ENCODE results near the gene TTYH2.

Gene TTYH2

GRCh38 chr17:74235911-74236371, 22.6 kb downstream of the TTYH2 start:
- no peak for DNase-seq (ENCODE audit: low read depth)

GRCh38 chr17:74237321-74237720, 23.9 kb downstream of the TTYH2 start:
- no peak for DNase-seq (ENCODE audit: low read depth)

- DNase-seq (ENCODE audit: low read depth): no peak
Observed at GRCh38 chr17:74239172-74239571, 25.8 kb downstream of the TTYH2 start.

GRCh38 chr17:74240618-74241205, 27.3 kb downstream of the TTYH2 start:
- no peak for DNase-seq (ENCODE audit: low read depth)

- no peak for DNase-seq (ENCODE audit: low read depth)
Observed at GRCh38 chr17:74241431-74241830, 28.1 kb downstream of the TTYH2 start.

GRCh38 chr17:74241847-74242246, 28.5 kb downstream of the TTYH2 start:
- DNase-seq (ENCODE audit: low read depth): no peak

- no peak for DNase-seq (ENCODE audit: low read depth)
Observed at GRCh38 chr17:74243013-74243755, 29.8 kb downstream of the TTYH2 start.

- DNase-seq (ENCODE audit: low read depth): no peak
Observed at GRCh38 chr17:74244128-74244527, 30.8 kb downstream of the TTYH2 start.

GRCh38 chr17:74244548-74244947, 31.2 kb downstream of the TTYH2 start:
- no peak for DNase-seq (ENCODE audit: low read depth)

- no peak for DNase-seq (ENCODE audit: low read depth)
Observed at GRCh38 chr17:74245145-74245831, 31.9 kb downstream of the TTYH2 start.

- DNase-seq (ENCODE audit: low read depth): no peak
Observed at GRCh38 chr17:74245871-74246270, 32.5 kb downstream of the TTYH2 start.

GRCh38 chr17:74249590-74250270, 36.4 kb downstream of the TTYH2 start:
- no peak for DNase-seq (ENCODE audit: low read depth)

- DNase-seq (ENCODE audit: low read depth): no peak
Observed at GRCh38 chr17:74250324-74250995, 37.1 kb downstream of the TTYH2 start.

GRCh38 chr17:74251051-74251450, 37.7 kb downstream of the TTYH2 start:
- DNase-seq (ENCODE audit: low read depth): no peak

GRCh38 chr17:74251569-74251968, 38.2 kb downstream of the TTYH2 start:
- DNase-seq (ENCODE audit: low read depth): no peak

- no peak for DNase-seq (ENCODE audit: low read depth)
Observed at GRCh38 chr17:74252211-74252610, 38.8 kb downstream of the TTYH2 start.

GRCh38 chr17:74253036-74253435, 39.7 kb downstream of the TTYH2 start:
- no peak for DNase-seq (ENCODE audit: low read depth)

GRCh38 chr17:74257311-74257710, 43.9 kb downstream of the TTYH2 start:
- no peak for DNase-seq (ENCODE audit: low read depth)

GRCh38 chr17:74259667-74260524, 46.5 kb downstream of the TTYH2 start:
- no peak for DNase-seq (ENCODE audit: low read depth)

GRCh38 chr17:74260525-74260850, 47.1 kb downstream of the TTYH2 start:
- no peak for DNase-seq (ENCODE audit: low read depth)

- no peak for DNase-seq (ENCODE audit: low read depth)
Observed at GRCh38 chr17:74262601-74263000, 49.2 kb downstream of the TTYH2 start.

Data from activated T-helper 1 cell treated with Interleukin-2 at 50 U/mL for 16 hours (primary cell).